Stimulated activated CD4-positive, alpha-beta T cell treated with anti-CD3 and anti-CD28 coated beads, Interleukin-15, amount 100 ng/mL, for 1 hour (primary cell): ENCODE results near the gene ZNF687.

Source experiments
- DNase-seq, 2 donors: peaks; one replicate each; pipeline ENCODE4 v3.0.0-alpha.2; 2020; ENCODE audit warnings: low read depth in 1 of 2, low spot score in 1 of 2

Gene ZNF687, protein sequence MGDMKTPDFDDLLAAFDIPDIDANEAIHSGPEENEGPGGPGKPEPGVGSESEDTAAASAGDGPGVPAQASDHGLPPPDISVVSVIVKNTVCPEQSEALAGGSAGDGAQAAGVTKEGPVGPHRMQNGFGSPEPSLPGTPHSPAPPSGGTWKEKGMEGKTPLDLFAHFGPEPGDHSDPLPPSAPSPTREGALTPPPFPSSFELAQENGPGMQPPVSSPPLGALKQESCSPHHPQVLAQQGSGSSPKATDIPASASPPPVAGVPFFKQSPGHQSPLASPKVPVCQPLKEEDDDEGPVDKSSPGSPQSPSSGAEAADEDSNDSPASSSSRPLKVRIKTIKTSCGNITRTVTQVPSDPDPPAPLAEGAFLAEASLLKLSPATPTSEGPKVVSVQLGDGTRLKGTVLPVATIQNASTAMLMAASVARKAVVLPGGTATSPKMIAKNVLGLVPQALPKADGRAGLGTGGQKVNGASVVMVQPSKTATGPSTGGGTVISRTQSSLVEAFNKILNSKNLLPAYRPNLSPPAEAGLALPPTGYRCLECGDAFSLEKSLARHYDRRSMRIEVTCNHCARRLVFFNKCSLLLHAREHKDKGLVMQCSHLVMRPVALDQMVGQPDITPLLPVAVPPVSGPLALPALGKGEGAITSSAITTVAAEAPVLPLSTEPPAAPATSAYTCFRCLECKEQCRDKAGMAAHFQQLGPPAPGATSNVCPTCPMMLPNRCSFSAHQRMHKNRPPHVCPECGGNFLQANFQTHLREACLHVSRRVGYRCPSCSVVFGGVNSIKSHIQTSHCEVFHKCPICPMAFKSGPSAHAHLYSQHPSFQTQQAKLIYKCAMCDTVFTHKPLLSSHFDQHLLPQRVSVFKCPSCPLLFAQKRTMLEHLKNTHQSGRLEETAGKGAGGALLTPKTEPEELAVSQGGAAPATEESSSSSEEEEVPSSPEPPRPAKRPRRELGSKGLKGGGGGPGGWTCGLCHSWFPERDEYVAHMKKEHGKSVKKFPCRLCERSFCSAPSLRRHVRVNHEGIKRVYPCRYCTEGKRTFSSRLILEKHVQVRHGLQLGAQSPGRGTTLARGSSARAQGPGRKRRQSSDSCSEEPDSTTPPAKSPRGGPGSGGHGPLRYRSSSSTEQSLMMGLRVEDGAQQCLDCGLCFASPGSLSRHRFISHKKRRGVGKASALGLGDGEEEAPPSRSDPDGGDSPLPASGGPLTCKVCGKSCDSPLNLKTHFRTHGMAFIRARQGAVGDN

DNA sequence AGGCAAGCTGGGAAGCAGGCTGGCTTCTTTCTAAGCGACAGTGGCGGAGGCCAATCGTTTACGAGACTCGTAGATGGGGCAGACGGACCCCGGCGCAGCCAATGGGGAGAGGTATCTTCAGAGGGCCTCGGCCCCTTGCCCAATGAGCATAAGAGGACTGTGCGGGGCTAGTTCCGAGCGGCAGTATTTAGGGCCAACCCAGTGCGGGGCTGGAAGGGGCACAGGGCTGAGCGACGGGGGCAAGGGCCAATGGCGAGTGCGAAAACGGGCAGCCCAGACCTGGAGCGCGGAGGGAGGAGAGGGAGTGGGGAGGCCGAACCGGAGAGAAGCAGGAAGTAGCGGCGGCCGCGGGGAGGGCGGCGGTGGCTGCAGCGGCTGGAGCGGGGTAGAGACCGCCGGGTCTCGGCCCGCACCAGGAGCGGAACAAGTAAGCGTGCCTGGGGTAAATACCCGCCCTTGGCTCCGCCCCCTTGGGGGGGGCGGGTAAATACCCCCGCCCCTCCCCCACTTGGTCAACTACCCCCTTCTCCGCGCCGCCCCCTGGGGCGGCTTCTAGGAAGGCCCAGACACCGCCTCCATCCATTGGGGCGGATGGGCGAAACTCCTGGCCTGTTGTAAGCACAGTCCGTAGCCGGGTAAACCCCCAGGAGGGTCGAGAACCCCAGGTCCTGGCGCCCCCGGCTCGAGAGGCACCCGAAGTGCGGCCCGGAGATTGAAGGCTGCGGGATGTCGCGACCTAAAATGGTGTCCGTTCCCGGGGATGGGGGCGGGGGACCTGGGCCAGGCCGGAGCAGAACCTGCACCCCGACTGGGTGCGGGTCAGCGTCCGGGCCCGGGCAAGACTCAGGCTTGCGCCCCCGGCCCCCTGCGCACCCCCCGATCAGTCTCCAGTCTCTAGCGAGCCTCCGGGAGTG lies at the start of gene ZNF687:
TSS of gene ZNF687 (plus strand) at position 331 of the 914 bp plus-strand sequence. CDS start 3,993 bp downstream, outside the sequence.
- DNase-seq: peak; percentile 95 to 97

DNA sequence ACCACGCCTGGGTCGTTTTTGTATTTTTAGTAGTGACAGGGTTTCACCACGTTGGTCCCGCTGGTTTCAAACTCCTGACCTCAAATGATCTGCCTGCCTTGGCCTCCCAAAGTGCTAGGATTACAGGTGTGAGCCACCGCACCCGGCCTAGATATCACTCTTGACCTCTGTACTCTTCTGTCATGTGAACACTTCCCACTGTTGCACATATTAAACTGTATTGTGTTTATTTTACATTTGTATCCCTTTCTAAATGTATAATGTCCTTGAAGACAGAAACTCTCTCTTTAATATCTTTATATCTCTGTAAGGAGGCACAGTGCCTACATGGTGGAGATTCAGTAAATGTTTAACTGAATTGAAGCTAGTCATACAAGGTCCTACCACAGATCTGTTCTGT lies 46.9 kb upstream of the ZNF687 start:
- DNase-seq: no peak

DNA sequence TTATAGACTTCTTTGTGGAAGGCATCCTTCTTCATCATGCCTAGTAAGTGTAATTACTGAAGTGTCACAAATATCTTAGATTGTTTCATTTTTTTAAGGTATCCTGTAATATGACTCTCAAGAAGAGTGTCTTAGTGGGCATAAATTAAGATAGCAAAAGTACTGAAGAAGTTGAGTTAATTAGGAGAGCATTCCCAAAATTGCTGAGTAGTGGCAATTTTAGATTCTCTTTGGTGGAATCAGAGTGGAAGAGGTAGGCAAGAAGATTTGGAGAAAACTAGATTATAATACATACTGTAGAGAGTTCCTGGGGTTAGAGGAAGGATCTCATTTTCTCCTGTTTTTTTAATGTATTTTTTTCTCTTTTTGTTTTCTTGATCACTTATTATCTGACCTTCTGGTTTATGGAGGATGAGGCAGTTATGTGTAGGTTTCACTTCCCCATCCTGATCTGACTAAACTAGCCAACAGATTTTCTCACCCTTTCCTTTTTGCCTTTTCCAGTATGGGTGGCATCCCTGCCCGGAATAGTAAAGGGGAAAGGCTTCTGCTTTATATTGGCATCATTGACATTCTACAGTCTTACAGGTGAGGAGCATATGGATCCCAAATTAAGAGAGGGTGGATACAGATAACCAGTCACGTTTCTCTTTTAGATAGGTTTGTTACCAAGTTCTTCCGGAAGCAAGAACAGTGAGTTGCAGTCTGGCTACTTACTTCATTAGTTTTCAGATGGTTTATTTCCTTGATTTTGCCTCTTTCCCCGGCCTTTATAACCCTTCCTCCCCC lies 44.2 kb upstream of the ZNF687 start:
- no peak for DNase-seq

DNA sequence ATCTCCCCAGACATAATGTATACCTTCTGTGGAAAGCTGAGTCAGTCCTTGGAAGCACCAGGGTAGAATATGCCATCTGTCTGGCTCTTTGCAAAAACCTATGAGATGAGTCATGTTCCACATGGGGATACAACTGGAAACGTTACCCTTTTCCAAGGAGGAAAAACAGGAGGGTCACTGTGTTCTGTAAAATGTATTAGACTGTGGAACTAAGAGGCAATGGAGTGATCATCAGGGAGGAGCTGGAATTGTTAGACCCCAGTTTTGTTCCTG lies 43.7 kb upstream of the ZNF687 start:
- no peak for DNase-seq

DNA sequence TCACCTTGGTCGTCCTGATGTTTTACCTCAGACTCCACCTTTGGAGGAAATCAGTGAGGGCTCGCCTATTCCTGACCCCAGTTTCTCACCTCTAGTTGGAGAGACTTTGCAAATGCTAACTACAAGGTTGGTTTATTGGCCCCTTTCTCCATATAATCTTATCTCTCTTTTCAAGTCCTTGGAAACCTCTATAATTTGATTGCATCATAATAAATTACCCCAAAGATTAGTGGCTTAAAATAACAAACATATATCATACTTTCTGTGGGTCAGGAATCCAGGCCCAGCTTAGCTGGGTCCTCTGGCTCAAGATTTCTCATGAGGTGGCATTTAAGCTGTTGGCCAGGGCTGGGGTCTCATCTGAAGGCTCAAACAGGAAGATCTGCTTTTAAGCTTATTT lies 39.7 kb upstream of the ZNF687 start:
- DNase-seq: no peak

DNA sequence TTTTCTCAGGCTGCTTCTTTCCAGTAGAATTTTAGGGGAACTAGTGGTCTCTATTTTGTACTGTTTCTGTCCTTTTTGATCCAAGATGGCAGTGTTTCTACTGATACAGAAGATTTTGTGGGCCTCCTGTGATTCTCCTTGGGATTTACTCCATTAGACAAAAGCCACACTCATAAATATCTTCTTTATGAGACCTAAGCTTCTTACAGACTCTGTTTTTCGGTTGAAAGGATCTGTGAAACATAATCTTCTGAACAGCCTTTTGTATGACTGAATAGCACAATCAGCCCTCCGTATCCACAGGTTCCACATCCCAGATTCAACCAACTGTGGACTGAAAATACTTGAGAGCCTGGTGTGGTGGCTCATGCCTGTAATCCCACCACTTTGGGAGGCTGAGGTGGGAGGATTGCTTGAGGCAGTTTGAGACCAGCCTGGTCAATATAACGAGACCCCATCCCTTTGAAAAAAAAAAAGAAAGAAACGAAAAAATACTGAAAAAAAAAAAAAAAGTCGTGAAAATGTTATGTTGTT lies 38.3 kb upstream of the ZNF687 start:
- DNase-seq: no peak

DNA sequence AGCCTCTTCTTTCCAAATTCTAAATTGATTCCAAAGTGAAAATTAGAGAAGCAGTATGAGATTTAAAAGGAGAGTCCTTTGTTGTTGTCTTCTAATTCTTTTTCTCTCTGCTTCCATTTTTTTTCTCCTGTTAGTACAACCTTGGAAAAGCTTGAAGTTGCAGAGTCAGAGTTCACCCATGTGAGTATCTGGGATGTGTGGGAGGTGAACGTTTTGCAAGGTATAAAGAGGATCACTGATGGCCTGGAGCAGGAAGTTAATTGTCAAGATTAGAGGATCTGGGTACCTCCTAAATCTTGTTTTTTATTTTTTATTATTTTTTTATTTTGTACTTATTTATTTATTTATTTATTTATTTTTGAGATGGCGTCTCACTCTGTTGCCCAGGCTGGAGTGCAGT lies 35.3 kb upstream of the ZNF687 start:
- DNase-seq: no peak

DNA sequence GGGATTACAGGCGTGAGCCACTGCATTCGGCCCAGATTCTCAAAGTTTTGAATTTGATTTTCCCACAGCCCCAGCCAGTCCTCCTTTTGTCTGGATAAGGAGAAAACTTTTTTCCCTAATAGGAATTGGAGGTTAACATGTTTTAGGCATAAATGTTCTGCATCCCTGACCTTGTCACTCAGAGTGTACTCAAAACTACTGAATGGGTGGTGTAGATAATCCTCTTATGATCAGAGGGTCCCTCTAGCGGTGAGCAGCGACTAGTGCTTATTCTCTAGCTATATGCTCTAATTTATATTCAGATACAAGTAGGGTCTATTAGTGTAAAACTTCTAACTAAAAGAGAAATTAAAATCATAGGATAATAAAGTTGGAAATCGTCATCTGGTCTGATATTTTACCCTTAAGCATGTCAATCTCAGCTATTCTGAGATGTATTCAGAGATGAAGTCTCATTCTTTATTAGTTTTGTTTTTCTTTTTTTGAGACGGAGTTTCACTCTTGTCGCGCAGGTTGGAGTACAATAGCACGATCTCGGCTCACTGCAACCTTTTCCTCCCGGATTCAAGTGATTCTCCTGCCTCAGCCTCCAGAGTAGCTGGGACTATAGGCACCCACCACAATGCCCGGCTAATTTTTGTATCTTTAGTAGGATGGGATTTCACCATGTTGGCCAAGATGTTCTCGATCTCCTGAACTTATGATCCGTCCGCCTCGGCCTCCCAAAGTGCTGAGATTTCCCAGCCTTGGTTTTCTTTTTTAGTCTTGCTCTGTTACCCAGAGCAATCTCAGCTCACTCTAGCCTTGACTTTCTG lies 30.2 kb upstream of the ZNF687 start:
- peak in 1 of 2 donors; percentile 8 for DNase-seq

DNA sequence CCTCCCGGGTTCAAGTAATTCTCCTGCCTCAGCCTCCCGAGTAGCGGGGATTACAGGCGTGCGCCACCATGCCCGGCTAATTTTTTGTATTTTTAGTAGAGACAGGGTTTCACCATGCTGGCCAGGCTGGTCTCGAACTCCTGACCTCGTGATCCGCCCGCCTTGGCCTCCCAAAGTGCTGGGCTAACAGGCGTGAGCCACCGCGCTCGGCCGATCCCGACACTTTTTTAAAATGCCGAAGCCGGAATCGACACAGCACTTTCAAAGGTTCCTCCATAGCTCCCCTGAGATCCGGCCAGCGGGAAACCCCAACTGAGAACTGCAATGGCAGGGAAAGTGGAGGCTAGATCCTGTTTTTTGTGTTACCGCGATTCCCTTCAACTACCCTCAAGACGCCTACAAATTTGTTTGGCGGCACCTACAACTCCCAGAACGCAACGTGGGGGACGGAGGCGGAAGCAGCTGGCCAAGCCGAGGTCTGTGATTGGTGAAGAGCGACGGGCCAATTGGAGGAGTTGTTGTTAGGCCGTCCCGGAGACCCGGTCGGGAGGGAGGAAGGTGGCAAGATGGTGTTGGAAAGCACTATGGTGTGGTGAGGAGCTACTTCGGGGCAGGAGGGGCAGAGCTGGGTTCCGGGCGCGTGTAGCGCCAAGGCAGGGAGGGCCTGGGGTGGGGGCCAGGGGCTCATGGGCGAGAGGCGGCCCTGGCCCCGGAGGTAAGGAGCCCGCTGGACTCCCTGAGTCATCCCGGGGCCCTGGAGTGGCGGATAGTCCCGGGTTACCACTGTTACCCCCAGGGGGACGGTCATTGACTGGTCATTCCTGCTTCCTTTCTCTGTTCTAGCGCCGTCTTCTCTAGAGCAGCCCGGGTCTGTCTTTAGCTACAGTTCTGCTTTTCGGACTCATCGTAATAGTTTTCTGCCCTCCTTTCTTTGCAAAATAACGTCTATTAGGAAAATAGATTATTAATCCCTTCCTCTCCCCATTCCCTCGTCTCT lies 27.6 kb upstream of the ZNF687 start, which contains the start of gene PSMD4:
TSS of gene PSMD4 (plus strand) at position 518 of the 997 bp plus-strand sequence. CDS start at position 567, 49 bp downstream.
- DNase-seq: peak; percentile 81 to 82

DNA sequence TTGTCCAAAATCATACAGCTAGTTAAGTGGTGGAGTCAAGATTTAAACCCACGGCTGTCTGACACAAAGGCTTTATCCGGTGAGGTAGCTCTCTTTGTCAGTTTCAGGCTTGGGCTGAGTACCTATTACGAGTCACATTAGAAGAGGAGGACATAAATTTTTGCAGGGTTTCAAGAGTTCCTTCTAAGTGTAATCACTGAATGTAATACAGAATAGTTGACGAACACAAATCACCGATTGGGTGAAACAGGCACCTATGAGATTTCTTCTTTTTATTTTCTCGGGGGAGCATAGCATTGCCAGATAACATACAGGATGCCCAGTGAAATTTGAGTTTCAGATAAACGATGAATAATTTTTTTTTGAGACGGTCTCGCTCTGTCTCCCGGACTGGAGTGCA lies 26.7 kb upstream of the ZNF687 start:
- no peak for DNase-seq

DNA sequence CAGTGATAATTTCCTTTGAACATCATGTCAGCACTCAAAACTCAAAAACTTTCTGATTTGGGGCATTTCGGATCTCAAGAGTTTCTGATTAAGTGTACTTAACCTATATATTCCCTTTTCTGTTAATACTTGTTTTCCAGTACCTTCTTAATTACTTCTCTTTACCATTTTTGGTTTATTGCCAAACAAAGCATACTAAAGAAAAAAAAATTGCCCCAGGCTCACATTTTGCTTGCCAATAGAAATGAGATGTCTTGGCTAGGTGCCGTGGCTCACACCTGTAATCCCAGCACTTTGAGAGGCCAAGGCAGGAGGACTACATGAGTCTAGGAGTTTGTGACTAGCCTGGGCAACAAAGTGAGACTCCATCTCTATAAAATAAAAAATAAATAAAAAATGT lies 22.7 kb upstream of the ZNF687 start:
- no peak for DNase-seq

DNA sequence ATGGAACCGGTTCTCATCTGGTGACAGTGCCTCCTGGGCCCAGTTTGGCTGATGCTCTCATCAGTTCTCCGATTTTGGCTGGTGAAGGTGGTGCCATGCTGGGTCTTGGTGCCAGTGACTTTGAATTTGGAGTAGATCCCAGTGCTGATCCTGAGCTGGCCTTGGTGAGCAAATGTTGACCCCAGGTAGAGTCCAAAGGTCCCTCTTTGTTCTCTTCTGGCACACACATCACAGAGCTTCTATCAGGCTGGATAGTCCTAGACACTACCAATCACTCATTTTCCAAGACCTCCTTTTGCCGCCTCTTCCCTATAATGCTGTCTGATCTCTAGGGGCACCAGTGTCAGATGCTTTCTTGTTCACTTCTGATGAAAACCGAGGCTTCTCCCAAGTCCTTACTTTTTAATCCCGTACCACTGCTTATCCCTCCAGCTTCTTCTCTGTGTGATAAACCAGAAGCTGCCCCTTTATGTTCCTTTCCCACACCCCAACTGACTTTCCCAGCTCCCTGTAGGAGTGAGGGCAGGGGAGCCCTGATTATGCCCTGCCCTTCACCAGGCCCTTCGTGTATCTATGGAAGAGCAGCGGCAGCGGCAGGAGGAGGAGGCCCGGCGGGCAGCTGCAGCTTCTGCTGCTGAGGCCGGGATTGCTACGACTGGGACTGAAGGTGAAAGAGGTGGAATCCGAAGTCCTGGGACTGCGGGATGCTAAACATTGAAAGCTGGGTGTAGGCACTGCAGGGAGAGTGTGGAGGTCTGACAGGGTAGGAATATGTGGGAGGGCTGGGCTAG lies 16.5 kb upstream of the ZNF687 start:
- no peak for DNase-seq

DNA sequence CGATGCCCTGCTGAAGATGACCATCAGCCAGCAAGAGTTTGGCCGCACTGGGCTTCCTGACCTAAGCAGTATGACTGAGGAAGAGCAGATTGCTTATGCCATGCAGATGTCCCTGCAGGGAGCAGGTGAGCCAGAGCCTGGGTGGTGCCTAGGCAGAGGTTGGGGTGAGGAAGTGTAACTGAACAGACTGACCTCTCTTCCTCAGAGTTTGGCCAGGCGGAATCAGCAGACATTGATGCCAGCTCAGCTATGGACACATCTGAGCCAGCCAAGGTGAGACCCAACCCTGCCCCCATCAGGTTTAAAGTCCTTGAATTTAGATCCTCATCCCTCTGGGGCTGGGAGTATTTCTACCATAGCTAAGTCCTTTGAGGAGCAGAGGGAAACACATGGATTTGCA lies 15.8 kb upstream of the ZNF687 start:
- DNase-seq: no peak

DNA sequence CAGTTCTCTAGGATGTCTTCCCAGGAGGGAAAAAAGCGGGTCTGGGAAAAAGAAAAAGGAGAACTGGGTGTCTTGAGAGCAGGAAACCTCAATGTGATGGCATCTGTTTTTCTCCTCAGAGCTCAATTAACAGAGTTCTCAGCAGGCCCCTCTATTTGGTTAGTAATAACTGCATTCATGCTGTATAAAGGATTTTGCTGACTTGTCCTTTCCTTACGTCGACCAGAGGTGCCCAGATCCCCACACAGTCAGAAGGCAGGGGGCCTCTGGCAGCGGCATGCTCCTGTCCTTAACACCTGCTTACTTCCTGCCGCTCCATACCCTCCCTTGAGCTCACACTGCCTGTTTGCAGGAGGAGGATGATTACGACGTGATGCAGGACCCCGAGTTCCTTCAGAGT lies 15.3 kb upstream of the ZNF687 start:
- DNase-seq: no peak

DNA sequence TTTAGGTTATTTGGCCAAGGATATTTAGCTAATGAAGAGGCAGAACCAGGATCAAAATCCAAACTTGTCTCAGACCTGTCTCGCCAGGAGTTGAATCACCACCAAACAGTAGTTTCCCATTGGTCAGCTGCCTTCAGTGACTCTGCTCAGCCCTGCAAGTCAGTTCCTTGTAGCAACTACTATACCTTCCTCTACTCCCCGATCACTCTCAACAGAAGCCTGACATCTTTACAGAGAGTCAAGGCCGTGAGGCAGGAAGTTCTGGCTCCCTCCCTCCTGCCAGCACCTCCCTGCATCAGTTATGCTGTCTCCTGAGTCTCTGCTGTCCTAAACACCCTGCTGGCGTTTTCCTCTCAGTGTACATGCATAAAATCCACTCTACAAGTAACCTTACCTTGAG lies 14.3 kb upstream of the ZNF687 start:
- no peak for DNase-seq

DNA sequence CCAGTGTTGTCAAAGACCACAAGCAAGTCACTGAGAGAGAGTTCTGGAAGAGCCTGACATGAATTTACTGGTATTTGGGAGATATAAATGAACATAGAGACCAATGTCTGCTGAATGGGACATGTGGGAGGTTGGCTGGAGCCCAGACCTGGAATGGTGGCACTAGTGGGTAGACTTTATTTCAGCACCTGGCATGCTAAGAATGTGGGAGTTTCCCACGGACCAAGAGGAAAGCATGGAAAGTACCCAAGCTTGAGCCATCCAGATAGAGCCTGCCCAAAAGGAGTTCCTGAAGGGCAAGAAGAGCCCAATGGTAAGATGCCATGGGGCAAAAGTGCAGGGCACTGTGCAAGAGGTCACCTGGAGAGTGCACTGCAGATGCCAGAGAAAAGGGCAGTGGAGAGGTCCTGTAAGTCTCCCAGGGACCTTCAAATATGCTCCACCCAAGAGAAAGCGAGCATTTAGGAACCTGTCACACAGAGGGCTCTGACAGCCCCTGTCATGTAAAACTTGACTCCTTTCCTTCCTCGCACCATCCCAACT lies 8.1 kb upstream of the ZNF687 start:
- no peak for DNase-seq
